ENCODE measurements around the gene TIFAB. TPM values are rescaled to one million over a fixed set of nuclear protein-coding genes. Genes with fewer than 3 reads are reported as not detected.

TIFAB gene, protein sequence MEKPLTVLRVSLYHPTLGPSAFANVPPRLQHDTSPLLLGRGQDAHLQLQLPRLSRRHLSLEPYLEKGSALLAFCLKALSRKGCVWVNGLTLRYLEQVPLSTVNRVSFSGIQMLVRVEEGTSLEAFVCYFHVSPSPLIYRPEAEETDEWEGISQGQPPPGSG
- under 0.01 TPM in 1 of 2 replicates, not detected in the other for total RNA-seq

DNA sequence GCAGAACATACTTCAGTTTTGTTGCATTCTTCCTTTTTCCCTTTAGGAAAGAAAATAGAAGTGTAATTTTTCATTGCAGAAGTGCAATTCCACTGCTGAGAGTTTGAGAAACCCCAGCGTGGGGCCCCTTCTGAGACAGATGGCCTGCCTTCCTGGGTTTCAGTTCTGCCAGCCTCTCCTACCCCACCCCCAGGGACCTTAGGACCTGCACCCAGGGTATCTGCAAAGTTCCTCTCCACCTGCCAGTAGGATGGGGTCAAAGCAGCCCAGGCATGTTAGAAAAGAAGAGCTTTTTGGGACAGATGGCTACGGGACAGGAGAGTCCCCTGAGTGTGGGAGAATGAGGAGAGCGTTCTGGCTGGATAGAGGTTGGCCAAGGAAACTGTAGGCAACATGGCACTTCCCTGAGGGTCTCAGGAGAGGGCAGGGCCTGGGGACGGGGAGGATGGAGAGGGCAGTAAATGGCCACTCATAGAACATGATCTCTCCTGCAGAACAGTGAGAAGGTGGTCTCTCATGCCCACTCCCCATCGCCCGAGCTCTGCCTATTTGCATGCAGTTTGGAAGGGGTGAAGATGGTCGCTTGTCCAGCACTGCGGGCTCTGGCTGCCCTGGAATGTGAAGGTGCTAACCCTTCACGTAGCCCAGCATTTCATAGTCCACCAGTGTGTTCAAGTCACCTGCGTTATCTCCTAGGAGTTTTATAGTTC is at the start of gene TIFAB:
Gene TIFAB, minus strand, starts transcription at position 31 of the 710 bp plus-strand sequence. CDS start 2,412 bp downstream, outside the sequence.

GRCh38 chr5:135447298-135447929 is 4.7 kb downstream of the TIFAB start, which contains the start of gene DCANP1:
DCANP1 (minus strand) TSS chr5:135447348; CDS start chr5:135447108, 240 bp downstream.

DNA sequence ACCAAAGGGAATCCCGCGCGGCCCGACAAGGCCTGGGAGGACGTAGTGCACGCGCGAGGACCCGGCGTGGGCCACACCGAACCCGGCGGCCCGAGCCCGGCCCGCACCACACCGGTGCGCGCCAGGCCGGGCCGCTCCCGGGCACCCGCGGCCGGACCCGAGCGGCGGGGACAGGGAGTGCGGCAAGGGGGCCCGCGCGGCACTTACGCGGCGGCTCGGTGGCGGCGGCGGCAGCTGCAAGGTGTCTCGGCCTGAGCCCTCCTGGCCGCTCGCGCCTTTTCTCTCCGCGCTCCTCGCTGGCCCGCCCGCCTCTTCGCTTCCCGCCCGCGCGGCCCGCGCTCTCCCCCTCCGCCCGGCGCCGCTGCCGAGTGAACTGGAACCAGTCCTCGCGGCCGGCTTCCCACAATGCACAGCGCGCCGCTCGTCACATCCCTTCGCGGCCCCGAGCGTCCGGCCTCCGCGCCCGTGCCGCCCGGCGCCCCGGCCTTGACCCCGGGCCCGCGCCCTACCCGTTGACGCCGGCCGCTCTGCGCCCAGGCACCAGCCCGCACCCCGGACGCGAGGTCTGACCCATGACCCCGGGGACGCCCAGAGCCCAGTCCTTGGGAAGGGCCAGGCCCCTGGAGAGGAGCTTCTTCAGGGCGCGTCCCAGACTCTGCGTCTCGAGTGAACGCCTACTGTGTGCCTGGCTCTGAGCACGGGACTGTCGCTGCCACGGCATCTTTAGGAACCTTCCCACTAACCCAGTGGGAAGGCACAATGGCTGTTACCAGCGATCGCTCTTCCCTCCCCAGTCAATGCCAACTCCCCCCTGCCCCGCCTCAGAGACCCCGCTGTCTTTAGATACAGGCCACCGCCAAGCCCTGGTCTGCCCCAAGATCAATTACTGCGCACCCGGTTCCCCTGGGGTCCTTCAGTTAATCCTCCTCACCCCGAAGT is 53.0 kb downstream of the TIFAB start, which contains the start of gene MACROH2A1:
Gene MACROH2A1, minus strand, starts transcription at position 377 of the 939 bp plus-strand sequence. CDS start 10,138 bp downstream, outside the sequence.

Other genes starting within 250 kb of the TIFAB start
- gene MACROH2A1, start 53.1 kb downstream of the TIFAB start, total RNA-seq = 225 and 253 TPM in 2 replicates
- gene DCANP1, start 5.0 kb downstream of the TIFAB start, total RNA-seq = not detected in 2 replicates
- gene NEUROG1, start 83.6 kb upstream of the TIFAB start, total RNA-seq = not detected in 2 replicates
- 0.22 and 0.37 TPM in 2 replicates for gene CXCL14, start 126.6 kb upstream of the TIFAB start, total RNA-seq